Progenitor cell of endocrine pancreas (in vitro differentiated cells): Measurements from ENCODE around the gene C1QTNF5. TPM values are rescaled to one million over a fixed set of nuclear protein-coding genes. Genes with fewer than 3 reads are reported as not detected.
A peak's percentile ranks its signal among the peaks of the same experiment; 100 is the strongest.

Source experiments
- DNase-seq: peaks from one replicate; pipeline ENCODE4 v3.0.0; 2021; ENCODE audit warnings: low spot score; ENCODE audit not compliant: unreplicated experiment
- H3K27ac Mint-ChIP-seq: 2 replicates; pipeline ENCODE4 v1.8.0; 2021; ENCODE audit warnings: mild to moderate bottlenecking, moderate library complexity, mixed read lengths
- H3K27me3 Mint-ChIP-seq: 2 replicates; pipeline ENCODE4 v1.8.0; 2021; ENCODE audit warnings: mixed read lengths
- H3K36me3 Mint-ChIP-seq: 2 replicates; pipeline ENCODE4 v1.8.0; 2022; ENCODE audit warnings: mixed read lengths; ENCODE audit not compliant: insufficient read depth
- H3K4me1 Mint-ChIP-seq: 2 replicates; pipeline ENCODE4 v1.8.0; 2021; ENCODE audit warnings: low read depth, mixed read lengths
- H3K4me3 Mint-ChIP-seq: 2 replicates; pipeline ENCODE4 v1.8.0; 2021; ENCODE audit warnings: low read depth, mild to moderate bottlenecking, moderate library complexity, mixed read lengths
- H3K9me3 Mint-ChIP-seq: 2 replicates; pipeline ENCODE4 v1.8.0; 2021; ENCODE audit warnings: low read depth, mixed read lengths
- total RNA-seq: library from RNA; stranded (reverse); gene quantifications from 2 replicates; pipeline ENCODE4 v1.2.1, GENCODE V29; 2021
- TF ChIP-seq, protein P1 (sequence below): fragments of 200-600 bp; sonication (generic); IDR thresholded peaks from one replicate; pipeline ENCODE4 v1.5.0; 2021; ENCODE audit warnings: antibody characterized with exemption, mild to moderate bottlenecking; ENCODE audit not compliant: unreplicated experiment

The C1QTNF5 gene
- total RNA-seq, 1 donor from 2014 or later: 0.31 TPM

DNA sequence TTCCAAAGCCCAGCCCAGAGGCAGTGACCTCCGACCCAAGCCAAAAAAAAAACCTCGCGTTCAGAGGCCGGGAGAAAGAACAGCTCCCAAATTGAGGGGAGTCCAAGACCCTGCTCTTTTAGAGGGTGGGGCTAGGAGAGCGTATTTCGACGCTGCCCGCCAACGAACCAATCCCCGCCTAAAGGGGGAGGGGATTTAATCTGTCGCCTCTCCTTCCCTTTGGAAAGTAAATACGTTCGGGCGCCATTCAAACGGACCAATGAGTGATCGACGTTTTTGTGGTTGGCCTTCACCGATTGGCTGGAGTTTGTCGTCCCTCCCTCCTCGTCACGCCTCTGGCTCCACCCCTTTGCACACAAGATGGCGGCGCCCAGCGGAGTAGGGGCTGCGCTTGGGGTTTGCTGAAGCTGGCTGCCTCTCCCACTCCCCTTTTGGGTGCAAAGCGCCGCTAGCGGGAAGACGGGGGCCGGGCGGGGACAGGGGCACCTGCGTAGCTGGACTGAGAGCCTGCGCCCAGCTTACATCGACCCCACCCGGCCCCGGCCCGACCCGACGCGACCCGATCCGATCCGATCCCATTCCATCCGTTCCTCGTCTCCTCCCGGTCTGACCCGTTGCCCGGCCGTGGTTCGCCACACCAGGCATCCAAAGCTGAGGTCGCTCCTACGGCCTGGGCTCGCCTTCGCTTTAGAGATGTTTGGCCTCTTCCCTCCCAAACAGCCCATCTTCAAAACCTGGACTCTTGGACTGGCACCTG lies 6.3 kb downstream of the C1QTNF5 start, which contains the start of gene RNF26:
RNF26 (plus strand) TSS at position 354 of the 757 bp plus-strand sequence. CDS start 596 bp downstream, outside the sequence.
- peaks cover 9% of the 10 kb centered on the region for H3K4me1 Mint-ChIP-seq
- peaks cover 15% of the 10 kb centered on the region for H3K27me3 Mint-ChIP-seq

DNA sequence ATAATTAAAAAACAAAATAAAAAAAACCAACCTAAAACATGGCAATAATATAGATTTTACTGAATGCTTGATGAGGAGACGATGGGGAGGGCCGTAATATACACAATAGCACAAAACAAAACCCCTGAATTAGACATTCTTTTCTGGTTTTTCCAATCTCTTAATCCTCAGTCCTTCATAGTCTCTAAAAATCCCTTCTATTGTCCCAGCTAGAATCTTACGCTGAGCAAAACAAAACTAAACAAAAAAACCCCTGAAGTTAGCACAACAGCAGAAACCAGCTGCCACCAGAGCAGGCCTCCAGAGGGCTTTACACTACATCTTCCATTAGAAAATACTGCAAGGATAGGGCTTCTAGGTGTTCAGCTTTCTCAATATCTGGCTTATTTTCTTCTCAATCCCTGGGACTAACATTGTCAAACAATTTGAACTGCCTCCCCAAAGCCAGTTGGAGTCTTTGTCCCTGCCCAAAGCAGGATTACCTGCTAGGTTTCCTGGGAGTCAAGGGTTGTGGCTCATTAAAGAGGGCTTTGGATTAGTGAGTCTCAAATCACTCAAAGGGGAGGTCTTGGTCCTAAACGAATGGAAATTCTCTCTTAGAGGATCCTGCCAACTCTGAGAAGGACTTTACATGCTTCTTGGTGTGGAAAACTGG lies 8.4 kb downstream of the C1QTNF5 start:
- no peak overlapping the region for H3K4me3 Mint-ChIP-seq
- H3K36me3 Mint-ChIP-seq: peaks cover 3% of the 10 kb centered on the region
- TF ChIP-seq, protein P1, sequence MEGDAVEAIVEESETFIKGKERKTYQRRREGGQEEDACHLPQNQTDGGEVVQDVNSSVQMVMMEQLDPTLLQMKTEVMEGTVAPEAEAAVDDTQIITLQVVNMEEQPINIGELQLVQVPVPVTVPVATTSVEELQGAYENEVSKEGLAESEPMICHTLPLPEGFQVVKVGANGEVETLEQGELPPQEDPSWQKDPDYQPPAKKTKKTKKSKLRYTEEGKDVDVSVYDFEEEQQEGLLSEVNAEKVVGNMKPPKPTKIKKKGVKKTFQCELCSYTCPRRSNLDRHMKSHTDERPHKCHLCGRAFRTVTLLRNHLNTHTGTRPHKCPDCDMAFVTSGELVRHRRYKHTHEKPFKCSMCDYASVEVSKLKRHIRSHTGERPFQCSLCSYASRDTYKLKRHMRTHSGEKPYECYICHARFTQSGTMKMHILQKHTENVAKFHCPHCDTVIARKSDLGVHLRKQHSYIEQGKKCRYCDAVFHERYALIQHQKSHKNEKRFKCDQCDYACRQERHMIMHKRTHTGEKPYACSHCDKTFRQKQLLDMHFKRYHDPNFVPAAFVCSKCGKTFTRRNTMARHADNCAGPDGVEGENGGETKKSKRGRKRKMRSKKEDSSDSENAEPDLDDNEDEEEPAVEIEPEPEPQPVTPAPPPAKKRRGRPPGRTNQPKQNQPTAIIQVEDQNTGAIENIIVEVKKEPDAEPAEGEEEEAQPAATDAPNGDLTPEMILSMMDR: no peak

More for the DNA sequence above, 6.3 kb downstream of the C1QTNF5 start, which contains the start of gene RNF26:
- Mint-ChIP-seq H3K9me3 (no peaks in the 10 kb centered on the region), H3K27ac (peak within 1 kb of the TSS; percentile 98), H3K4me3 (peak within 1 kb of the TSS; percentile 95), H3K36me3 (peaks cover 3% of the 10 kb centered on the region)
- TF ChIP-seq, protein P1: no peak
- peak; percentile 85 for DNase-seq

DNA sequence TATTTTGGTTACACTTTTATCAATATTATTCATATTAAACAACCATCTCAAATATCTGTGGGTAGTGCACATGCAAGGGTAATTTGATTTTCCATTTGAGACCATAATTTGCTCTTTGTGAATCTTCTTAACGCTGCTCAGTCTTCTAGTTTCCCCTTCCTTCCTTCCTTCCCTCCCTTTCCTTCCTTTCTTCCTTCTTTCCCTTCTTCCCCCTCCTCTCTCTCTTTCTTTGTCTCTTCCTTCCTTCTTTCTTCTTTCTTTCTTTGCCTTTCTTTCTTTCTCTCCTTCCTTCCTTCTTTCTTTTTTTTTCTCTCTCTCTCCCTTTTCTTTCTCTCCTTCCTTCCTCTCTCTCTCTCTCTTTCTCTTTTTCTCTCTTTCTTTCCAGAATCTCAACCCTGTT lies 10.4 kb downstream of the C1QTNF5 start:
- Mint-ChIP-seq H3K27ac (no peak overlapping the region), H3K9me3 (no peaks in the 10 kb centered on the region), H3K4me1 (peaks cover 4% of the 10 kb centered on the region), H3K36me3 (no peaks in the 10 kb centered on the region), H3K27me3 (peaks cover 3% of the 10 kb centered on the region), H3K4me3 (no peak overlapping the region)
- TF ChIP-seq, protein P1: no peak
- DNase-seq: no peak

More for the DNA sequence above, 8.4 kb downstream of the C1QTNF5 start:
- H3K4me1 Mint-ChIP-seq: peaks cover 7% of the 10 kb centered on the region
- no peak for DNase-seq
- H3K27ac Mint-ChIP-seq: peak overlapping the region; percentile 53
- H3K9me3 Mint-ChIP-seq: no peaks in the 10 kb centered on the region
- H3K27me3 Mint-ChIP-seq: peaks cover 3% of the 10 kb centered on the region

DNA sequence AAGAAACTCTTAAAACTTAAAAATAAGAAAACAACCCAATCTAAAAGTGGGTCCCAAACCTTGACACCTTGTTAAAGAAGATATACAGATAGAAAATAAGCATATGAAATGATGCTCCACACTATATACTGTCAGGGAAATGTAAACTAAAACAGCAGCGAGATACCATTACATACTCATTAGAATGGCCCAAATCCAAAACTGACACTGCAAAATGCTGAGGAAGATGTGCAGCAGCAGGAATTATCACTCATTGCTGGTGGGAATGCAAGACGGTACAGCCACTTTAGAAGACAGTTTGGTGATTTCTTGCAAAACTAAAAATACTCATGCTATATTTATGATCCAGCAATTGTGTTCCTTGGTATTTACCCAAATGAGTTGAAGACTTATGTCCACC lies 11.4 kb downstream of the C1QTNF5 start:
- no peak overlapping the region for H3K4me3 Mint-ChIP-seq
- DNase-seq: no peak
- peaks cover 3% of the 10 kb centered on the region for H3K27me3 Mint-ChIP-seq
- no peaks in the 10 kb centered on the region for H3K36me3 Mint-ChIP-seq
- H3K27ac Mint-ChIP-seq: no peak overlapping the region
- no peaks in the 10 kb centered on the region for H3K9me3 Mint-ChIP-seq
- no peaks in the 10 kb centered on the region for H3K4me1 Mint-ChIP-seq
- TF ChIP-seq, protein P1: no peak

DNA sequence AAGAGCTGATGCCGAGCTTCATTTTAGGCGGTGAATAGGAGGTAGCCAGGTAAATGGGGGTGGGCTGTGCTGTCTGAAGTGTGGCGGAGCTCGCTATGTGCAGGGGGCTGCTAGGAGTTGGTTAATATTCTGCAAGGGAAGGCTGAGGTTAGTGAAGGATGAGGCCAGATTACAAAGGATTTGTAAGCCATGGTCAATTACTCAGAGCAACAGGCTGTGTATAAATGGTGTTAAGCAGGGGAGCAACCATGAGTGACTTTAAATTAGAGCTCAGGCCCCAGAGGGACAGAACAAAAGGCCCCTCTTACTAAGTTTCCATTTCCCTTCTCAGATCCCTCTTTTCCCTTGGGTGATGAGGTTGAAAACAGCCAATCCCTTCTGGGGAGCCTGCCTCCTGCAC lies 16.5 kb downstream of the C1QTNF5 start:
- H3K4me3 Mint-ChIP-seq: no peak overlapping the region
- no peaks in the 10 kb centered on the region for H3K36me3 Mint-ChIP-seq
- H3K4me1 Mint-ChIP-seq: peaks cover 7% of the 10 kb centered on the region
- TF ChIP-seq, protein P1: no peak
- H3K27ac Mint-ChIP-seq: no peak overlapping the region
- H3K9me3 Mint-ChIP-seq: no peaks in the 10 kb centered on the region
- H3K27me3 Mint-ChIP-seq: peaks cover 21% of the 10 kb centered on the region
- DNase-seq: no peak
